GM18868 (cell line): Measurements from ENCODE around the gene CDK11B.
"Not testable (repeated sequence)": the region's sequence is repeated elsewhere in the genome, so short reads cannot be mapped to it uniquely, and the experiment has no call there.

Experiments
- ATAC-seq: cut with Tn5 transposase; IDR thresholded peaks from one replicate; pipeline ENCODE4 v1.9.1; 2021; ENCODE audit warnings: mild to moderate bottlenecking, moderate library complexity; ENCODE audit not compliant: unreplicated experiment

Gene CDK11B

DNA sequence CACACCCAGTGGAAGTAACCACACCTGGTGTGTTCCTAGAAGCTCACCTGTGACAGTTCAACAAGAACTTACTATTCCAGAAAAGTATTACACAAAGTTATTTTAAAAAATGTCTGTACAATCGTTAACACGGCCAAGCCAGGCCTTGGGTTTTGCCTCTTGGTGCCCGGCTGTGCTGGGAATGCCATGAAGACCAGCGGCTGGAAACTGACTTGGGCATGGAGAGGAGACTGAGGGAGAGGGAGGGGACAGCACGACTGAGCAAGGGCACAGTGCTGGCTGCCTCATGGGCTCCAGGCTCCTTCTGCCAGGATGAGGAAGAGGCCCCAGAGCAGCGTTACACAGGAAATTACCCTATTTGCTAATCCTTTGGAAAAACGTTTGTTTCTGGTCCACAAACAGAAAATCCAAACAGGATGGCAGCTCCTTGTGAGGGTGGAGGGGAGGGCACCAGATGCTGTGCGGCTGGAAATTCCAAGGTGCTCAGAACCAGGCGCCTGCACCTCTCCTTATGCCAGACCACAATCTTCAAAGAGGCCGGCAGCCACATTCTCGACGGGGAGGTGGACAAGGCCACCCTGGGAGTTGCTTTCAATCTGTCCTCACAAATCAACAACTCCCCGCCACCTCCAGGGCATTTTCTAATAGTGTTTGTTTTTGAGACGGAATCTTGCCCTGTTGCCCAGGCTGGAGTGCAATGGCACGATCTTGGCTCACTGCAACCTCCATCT is 4.2 kb upstream of the CDK11B start:
- not testable (repeated sequence) for ATAC-seq

GRCh38 chr1:1662392-1662791 is 3.6 kb upstream of the CDK11B start:
- not testable (repeated sequence) for ATAC-seq

GRCh38 chr1:1648265-1648664 is 10.5 kb downstream of the CDK11B start:
- ATAC-seq = not testable (repeated sequence)

DNA sequence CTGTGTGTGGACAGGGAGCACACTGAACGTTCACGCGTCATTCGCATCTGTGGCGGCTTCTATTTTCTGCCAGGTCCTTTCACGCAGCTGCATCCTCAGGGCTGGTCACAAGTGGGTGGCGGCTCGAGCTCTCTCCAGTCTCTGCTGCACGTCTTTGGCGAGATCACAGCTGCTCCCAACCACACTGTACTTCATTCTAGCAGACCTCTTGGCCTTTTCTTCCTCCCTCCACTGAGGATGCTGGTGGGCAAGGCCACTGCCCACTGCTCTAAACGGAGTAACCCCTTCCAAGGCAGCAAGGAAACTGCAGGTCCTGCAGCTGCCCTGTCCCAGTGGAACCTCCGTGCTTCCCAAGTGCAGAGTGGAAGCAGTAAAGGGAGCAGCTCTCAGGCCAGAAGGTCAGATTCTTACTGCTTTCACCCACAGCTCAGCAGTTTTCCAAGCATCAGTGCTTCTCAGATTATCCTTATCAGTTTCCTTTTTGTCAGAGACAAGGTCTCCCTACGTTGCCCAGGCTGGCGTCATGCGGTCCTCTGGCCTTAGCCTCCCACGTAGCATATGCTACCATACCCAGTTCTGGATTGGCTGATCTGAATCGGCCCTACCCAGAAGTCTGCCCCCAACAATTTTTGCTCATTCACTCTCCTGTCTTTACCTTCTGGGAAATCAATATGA is 11.1 kb downstream of the CDK11B start:
- not testable (repeated sequence) for ATAC-seq

DNA sequence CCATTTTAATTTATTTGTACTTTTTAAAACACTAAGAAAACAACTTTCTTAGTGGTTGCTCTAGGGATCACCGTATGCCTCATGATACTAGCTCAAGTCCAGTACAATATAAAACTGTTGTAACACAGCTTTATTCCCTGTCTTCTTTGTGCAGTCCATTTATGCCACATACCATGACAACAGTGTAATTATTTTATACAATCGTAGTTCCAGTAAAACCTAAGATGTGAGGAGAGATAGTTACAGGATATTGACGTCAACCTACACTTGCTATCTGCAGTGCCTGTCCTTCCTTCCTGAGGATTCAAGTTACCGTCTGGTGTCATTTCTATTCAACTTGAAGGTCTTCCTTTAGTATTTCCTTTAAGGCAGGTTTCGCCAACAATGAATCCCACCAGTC is 12.5 kb downstream of the CDK11B start:
- ATAC-seq = not testable (repeated sequence)

DNA sequence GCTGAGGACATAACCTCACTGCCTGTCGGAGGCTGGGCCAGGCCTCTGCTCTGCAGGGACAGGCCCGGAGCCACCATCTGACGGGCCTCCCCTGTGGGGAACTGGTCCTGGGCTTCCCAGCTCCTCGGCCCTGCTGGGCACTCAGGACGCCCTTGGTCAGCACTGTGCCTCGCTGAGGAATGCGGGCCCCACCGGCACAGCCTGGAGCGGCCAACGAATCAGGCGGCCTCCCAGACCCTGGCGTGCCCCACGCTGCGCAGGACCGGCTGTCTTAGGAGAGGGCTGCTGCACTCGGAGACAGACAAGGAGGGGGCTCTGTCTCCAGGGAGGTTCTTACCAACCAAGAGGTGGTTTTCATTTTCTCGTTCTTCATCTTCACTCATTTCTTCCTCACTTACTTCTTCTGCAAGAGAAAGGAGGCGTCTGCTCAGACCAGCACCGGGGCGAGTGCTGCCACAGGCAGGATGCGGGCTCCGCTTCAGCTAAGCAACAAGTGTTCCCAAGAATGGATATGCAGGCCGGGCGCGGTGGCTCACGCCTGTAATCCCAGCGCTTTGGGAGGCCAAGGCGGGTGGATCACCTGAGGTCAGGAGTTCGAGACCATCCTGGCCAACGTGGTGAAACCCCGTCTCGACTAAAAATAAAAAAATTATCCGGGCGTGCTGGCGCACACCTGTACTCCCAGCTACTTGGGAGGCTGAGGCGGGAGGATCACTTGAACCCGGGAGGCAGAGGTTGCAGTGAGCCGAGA is 17.9 kb downstream of the CDK11B start:
- ATAC-seq = not testable (repeated sequence)

DNA sequence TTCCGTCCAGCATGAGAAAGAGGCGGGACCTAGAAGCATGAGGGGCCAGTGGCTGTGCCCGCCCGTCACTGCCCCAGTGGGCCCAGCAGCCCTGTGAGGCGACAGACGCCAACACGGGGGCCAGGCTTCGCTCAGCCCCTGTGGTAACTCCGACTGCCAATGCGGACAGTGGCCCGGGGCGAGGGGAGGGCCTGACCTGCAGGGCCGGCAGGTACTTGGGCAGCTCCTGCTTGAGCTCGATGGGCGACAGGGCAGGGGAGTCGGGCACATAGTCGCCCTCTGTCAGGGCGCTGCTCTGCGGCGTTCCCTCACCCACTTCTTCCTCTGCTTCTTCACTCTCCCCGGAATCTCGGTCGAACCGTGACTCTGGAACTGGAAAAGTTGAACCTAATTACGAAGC is 18.7 kb downstream of the CDK11B start:
- ATAC-seq = not testable (repeated sequence)

- ATAC-seq = not testable (repeated sequence)
Observed at GRCh38 chr1:1639368-1639767, 19.4 kb downstream of the CDK11B start.

DNA sequence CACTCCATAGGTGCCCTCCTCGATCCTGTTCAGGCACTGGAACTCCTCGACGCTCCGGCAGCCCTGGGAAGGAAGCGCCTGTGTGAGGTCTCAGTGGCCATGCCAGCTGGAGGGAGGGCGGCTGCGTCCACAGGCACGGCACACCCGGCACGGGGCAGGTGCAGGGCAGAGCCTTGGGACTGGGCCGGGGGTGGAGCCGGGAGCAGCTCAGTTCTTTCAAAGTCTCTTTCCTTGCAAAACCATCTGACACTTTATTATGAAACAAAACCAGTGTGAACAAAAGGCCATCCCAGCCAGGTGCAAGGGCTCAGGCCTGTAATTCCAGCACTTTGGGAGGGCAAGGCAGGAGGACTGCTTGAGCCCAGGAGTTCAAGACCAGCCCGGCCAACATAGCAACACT is 20.3 kb downstream of the CDK11B start:
- ATAC-seq = not testable (repeated sequence)

DNA sequence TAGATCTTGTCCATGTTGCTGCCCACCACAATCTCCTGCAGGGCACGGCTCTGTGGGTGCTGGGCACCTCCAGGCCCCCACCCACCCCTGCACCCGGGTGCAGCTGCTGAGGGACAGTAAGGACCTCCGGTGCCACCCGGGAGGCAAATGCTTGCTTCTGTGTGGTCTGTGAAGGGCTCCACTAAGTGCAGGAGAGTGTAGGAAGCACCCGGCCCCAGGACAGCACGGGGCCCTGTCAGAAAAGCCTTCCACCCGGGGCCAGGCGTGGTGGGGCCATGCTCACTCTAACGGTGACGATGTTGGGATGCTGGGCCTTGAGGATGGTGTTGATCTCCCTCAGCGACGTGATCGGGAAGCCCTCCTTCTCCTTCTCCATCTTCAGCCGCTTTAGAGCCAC is 21.3 kb downstream of the CDK11B start:
- ATAC-seq = not testable (repeated sequence)

GRCh38 chr1:1636621-1637478 is 22.0 kb downstream of the CDK11B start:
- ATAC-seq = not testable (repeated sequence)

DNA sequence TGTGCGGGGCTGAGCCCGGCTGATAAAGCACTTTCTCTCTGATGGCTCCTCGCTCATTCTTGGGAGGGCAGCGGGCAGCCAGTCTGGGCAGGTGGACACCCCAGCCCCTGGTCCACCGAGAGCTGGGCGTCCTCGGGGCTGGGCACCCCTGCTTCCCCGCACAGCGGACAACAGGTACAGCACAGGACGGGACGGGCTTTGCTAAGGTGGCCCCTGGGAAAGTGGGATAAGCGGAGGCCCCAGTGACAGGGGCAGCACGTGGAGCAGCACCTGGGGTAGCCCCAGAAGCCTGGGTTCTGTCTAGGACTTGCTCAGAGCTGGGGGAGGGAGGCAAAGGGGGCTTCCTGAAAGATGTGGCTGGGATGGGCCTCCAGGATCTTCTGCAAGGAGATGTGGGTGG is 24.2 kb downstream of the CDK11B start:
- not testable (repeated sequence) for ATAC-seq

GRCh38 chr1:1633409-1633808 is 25.4 kb downstream of the CDK11B start:
- ATAC-seq = not testable (repeated sequence)

DNA sequence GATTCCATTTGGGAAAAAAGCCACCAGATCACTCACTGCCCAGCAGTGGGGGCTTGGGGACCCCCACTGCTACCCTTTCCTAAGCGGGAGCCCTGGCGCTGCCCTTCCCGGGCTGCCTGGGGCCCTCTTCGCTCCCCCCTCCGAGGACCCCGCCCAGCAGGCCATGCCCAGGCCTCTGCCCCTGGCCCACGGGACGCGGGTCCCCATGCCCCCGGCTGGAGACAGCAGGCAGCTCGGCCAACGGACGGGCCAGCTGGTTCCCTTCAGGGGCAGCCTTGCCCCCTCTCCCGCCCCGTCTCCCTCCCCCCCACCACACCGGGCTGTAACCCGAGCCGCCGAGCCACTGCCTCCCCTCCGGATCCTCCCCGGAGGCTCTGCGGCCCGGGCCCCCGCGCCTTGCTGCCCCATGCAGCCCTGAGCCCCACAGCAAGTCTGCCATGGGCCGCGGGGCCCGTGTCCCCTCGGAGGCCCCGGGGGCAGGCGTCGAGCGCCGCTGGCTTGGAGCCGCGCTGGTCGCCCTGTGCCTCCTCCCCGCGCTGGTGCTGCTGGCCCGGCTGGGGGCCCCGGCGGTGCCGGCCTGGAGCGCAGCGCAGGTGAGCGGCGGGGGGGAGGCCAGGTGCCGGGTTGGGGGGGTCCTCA is 26.9 kb downstream of the CDK11B start, which contains the start of gene MMP23B:
Gene MMP23B (plus strand): TSS at position 392 of the 639 bp plus-strand sequence. CDS start 46 bp downstream, at position 438.
- no peak for ATAC-seq

- no peak for ATAC-seq
Observed at GRCh38 chr1:1630965-1631781, 27.6 kb downstream of the CDK11B start.

DNA sequence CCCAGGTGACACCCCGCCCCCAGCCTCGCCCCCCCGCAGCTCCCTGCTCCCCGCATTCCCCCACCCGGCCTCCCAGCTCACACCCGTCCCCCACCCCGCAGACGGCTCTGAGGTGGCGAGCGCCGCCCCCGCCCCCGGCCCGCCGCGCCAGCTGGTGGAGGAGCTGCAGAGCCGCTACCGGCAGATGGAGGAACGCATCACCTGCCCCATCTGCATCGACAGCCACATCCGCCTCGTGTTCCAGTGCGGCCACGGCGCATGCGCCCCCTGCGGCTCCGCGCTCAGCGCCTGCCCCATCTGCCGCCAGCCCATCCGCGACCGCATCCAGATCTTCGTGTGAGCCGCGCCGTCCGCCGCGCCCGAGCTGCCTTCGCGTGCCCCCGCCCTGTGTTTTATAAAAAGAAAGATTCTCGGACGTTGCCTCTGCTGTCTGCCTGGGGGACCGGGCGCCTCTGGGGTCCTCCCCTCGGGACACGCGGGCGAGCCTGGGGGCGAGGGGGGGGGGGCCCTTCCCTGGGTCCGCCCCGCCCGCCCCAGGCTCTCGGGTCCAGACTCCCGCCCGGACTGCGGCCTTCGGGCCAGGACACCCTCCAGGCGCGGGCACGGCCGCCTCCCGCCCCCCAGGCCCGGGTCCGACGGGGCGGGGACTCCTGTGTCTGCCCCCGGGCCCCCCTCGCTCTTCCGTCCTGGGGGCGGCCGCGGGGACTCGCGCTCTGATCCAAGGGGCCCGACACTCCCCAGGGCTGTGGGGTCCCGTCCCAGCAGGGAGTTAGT is 28.4 kb downstream of the CDK11B start:
- ATAC-seq = peak; percentile 52

DNA sequence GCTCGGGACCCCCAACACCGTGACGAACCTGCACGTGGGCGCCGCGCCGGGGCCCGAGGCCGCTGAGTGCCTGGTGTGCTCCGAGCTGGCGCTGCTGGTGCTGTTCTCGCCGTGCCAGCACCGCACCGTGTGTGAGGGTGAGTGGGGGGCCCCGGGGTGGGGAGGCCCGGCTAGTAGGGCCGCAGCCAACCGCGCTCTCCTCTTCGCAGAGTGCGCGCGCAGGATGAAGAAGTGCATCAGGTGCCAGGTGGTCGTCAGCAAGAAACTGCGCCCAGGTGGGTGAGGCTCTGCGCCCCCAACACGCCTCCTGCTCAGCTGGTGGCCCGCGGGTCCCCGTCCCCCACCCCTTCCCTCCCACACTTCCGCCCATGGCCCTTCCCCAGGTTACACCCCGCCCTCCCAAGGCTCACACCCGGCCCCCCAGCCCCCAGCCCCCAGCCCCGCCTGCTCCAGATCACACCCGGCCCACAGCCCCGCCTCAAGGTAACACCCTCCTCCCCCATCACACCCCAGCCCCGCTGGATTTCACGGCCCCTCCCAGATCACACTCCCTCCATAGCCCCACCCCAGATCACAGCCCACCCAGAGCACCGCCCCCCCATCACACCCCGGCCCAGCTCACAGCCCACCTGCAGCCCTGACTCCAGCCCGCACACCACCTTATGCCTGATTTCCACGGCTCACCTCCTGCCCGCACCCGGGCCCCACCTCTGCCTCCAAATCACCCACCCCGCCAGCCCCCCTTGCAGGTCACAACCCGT is 29.2 kb downstream of the CDK11B start:
- no peak for ATAC-seq
